NCI-H510A (cell line): ENCODE measurements around the gene TBC1D22A.
A peak's percentile ranks its signal among the peaks of the same experiment; 100 is the strongest.

ENCODE experiments used
- DNase-seq: peaks from one replicate; lab custom pipeline; 2025; lab: John Stamatoyannopoulos, UW

The TBC1D22A gene

GRCh38 chr22:46795845-46796565 is 33.6 kb downstream of the TBC1D22A start:
- no peak for DNase-seq

- no peak for DNase-seq
Observed at GRCh38 chr22:46796566-46797195, 34.2 kb downstream of the TBC1D22A start.

- DNase-seq, result no peak
Observed at GRCh38 chr22:46797355-46797754, 34.9 kb downstream of the TBC1D22A start.

GRCh38 chr22:46798041-46798365 is 35.6 kb downstream of the TBC1D22A start:
- DNase-seq, result no peak

- DNase-seq, result peak; percentile 52
Observed at GRCh38 chr22:46798366-46799350, 36.2 kb downstream of the TBC1D22A start.

GRCh38 chr22:46799626-46800025 is 37.2 kb downstream of the TBC1D22A start:
- DNase-seq, result no peak

GRCh38 chr22:46800102-46800857 is 37.8 kb downstream of the TBC1D22A start:
- DNase-seq, result no peak

- DNase-seq, result peak; percentile 44
Observed at GRCh38 chr22:46801331-46801811, 38.9 kb downstream of the TBC1D22A start.

GRCh38 chr22:46801826-46802607 is 39.6 kb downstream of the TBC1D22A start:
- DNase-seq, result no peak

GRCh38 chr22:46802608-46803027 is 40.2 kb downstream of the TBC1D22A start:
- no peak for DNase-seq

- no peak for DNase-seq
Observed at GRCh38 chr22:46803031-46803880, 40.8 kb downstream of the TBC1D22A start.

GRCh38 chr22:46803936-46804335 is 41.5 kb downstream of the TBC1D22A start:
- no peak for DNase-seq

- DNase-seq, result no peak
Observed at GRCh38 chr22:46806794-46807193, 44.3 kb downstream of the TBC1D22A start.

- no peak for DNase-seq
Observed at GRCh38 chr22:46807458-46807857, 45.0 kb downstream of the TBC1D22A start.

GRCh38 chr22:46809153-46809885 is 46.9 kb downstream of the TBC1D22A start:
- DNase-seq, result no peak

GRCh38 chr22:46810856-46811786 is 48.7 kb downstream of the TBC1D22A start:
- DNase-seq, result no peak

GRCh38 chr22:46812034-46812605 is 49.7 kb downstream of the TBC1D22A start:
- DNase-seq, result no peak

GRCh38 chr22:46812788-46813187 is 50.3 kb downstream of the TBC1D22A start:
- no peak for DNase-seq
